HG03378 (cell line): ENCODE results near the gene SPATA3.
"Not testable (repeated sequence)": the region's sequence is repeated elsewhere in the genome, so short reads cannot be mapped to it uniquely, and the experiment has no call there.

Source experiments
- ATAC-seq: cut with Tn5 transposase; IDR thresholded peaks from one replicate; pipeline ENCODE4 v1.9.1; 2021; ENCODE audit warnings: mild to moderate bottlenecking, moderate library complexity; ENCODE audit not compliant: unreplicated experiment

Gene SPATA3

GRCh38 chr2:231018184-231018583 lies 22.3 kb downstream of the SPATA3 start:
- no peak for ATAC-seq

- not testable (repeated sequence) for ATAC-seq
Measured at GRCh38 chr2:231025059-231025458, 29.1 kb downstream of the SPATA3 start.

GRCh38 chr2:231028889-231029288 lies 33.0 kb downstream of the SPATA3 start:
- no peak for ATAC-seq

- ATAC-seq = no peak
Measured at GRCh38 chr2:231029563-231029962, 33.6 kb downstream of the SPATA3 start.

GRCh38 chr2:231030725-231031124 lies 34.8 kb downstream of the SPATA3 start:
- no peak for ATAC-seq

GRCh38 chr2:231032575-231033140 lies 36.7 kb downstream of the SPATA3 start:
- ATAC-seq = no peak

- no peak for ATAC-seq
Measured at GRCh38 chr2:231033147-231034132, 37.5 kb downstream of the SPATA3 start.

- ATAC-seq = no peak
Measured at GRCh38 chr2:231034291-231034882, 38.5 kb downstream of the SPATA3 start.

GRCh38 chr2:231036131-231036530 lies 40.2 kb downstream of the SPATA3 start:
- no peak for ATAC-seq

- ATAC-seq = no peak
Measured at GRCh38 chr2:231036578-231037106, 40.7 kb downstream of the SPATA3 start.

- no peak for ATAC-seq
Measured at GRCh38 chr2:231037202-231037730, 41.3 kb downstream of the SPATA3 start, which contains the start of gene C2orf72. Gene C2orf72 (plus strand): TSS chr2:231037523. CDS start chr2:231037566, 43 bp downstream.

GRCh38 chr2:231037731-231038482 lies 42.0 kb downstream of the SPATA3 start:
- no peak for ATAC-seq

GRCh38 chr2:231038483-231039293 lies 42.8 kb downstream of the SPATA3 start:
- no peak for ATAC-seq

- no peak for ATAC-seq
Measured at GRCh38 chr2:231039294-231039664, 43.4 kb downstream of the SPATA3 start.

GRCh38 chr2:231039821-231040364 lies 44.0 kb downstream of the SPATA3 start:
- ATAC-seq = no peak

GRCh38 chr2:231041061-231041689 lies 45.3 kb downstream of the SPATA3 start:
- no peak for ATAC-seq

- no peak for ATAC-seq
Measured at GRCh38 chr2:231043796-231044195, 47.9 kb downstream of the SPATA3 start.

- no peak for ATAC-seq
Measured at GRCh38 chr2:231046916-231047273, 51.0 kb downstream of the SPATA3 start.
